Mammary epithelial cell (primary cell): ENCODE data around the gene SEMA4A.
A peak's percentile ranks its signal among the peaks of the same experiment; 100 is the strongest.

Experiments used
- CTCF ChIP-seq, 2 donors: IDR thresholded peaks in 1 of 2; conservative IDR thresholded peaks in 1 of 2; 2 replicates each; pipeline ENCODE4 v1.5.1; 2011 to 2012; ENCODE audit warnings: inconsistent platforms in 2 of 2, low read length in 2 of 2, mild to moderate bottlenecking in 2 of 2, control low read depth in 1 of 2, low read depth in 1 of 2; ENCODE audit not compliant: insufficient read depth in 1 of 2; ENCODE audit errors: extremely low read depth in 1 of 2
- EZH2 ChIP-seq: IDR thresholded peaks from 2 replicates; pipeline ENCODE4 v1.6.1; 2012; ENCODE audit warnings: low read length, inconsistent platforms, borderline replicate concordance

DNA sequence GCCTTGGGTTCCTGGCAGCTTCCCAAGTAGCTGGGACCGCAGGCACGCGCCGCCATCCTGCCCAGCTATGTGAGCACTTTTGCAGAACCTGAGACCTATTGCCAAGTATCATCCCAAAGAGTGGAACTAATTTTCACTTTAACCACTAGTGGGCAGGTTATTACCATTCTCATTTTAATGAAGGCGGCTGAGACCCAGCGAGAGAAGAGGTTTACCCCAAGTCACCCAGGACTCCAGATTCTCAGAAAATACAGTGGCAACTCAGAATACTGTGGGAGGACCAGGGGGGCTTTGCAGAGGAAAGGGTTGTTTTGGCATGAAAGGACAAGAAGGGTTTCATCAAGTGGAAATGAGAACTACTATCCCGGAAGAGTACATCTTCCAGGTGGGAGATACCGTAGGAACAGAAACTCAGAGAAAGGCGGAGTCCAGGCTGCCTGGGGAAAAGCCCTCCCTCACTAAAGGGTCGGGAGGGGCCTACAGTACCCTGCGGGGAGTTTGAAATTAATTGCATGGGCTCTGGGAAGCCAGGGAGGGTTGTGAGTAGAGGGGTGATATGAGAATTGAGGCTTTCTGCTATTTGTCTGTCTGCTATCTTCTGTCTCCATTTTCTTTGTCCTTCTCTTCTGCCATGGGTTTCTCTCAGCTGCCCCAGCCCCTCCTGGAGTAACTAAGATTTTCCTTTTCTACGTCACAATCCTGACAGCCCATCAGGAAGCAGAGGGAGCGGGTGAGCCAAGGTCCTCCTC is 7.2 kb upstream of the SEMA4A start:
- TF ChIP-seq CTCF (conservative IDR thresholded peaks at IDR 0.05 in 1 of 2, IDR thresholded peaks at IDR 0.05 in 1 of 2; ENCODE audit: extremely low read depth in 1 of 2, insufficient read depth in 1 of 2, low read depth in 1 of 2, low read length in 2 of 2): peak; percentile 67 to 74
- no peak for TF ChIP-seq EZH2
